ENCODE data around the gene ZIC1. TPM values are rescaled to one million over a fixed set of nuclear protein-coding genes. Genes with fewer than 3 reads are reported as not detected.

The ZIC1 gene
- total RNA-seq, 1 experiment from 2014 or later = not detected

GRCh38 chr3:147407498-147408187 lies 1.5 kb upstream of the ZIC1 start:
- no peak for ATAC-seq
- H2AFZ ChIP-seq (ENCODE audit: low read depth, low read length, poor library complexity, severe bottlenecking) = no peak overlapping the region
- POLR2A ChIA-PET = no interaction called here
- CTCF ChIA-PET = no interaction called here
- H3K4me2 ChIP-seq (ENCODE audit: low read length) = no peak overlapping the region
- H3K27me3 ChIP-seq (ENCODE audit: insufficient read depth, low read length) = no peaks in the 10 kb centered on the region
- TF ChIP-seq POLR2A (IDR thresholded peaks at IDR 0.05; ENCODE audit: borderline replicate concordance, extremely low read depth, insufficient read depth, insufficient read length) (no peak), JUND (IDR thresholded peaks at IDR 0.05) (no peak)
- H3K9ac ChIP-seq (ENCODE audit: low read length) = no peak overlapping the region
- no peaks in the 10 kb centered on the region for H3K4me1 ChIP-seq (ENCODE audit: control insufficient read depth in 1 of 2, insufficient read depth in 2 of 2, low read length in 2 of 2)
- no peaks in the 10 kb centered on the region for H3K9me2 ChIP-seq (ENCODE audit: insufficient read depth)
- RAD21 ChIA-PET (ENCODE audit: low non-redundant PET in 1 of 2, low total read pairs in 2 of 2, uncharacterized antibody in 2 of 2, unreplicated experiment in 2 of 2) = no interaction called here
- H3K4me3 ChIP-seq (replicated peaks in 1 of 2; ENCODE audit: low read depth in 1 of 2, low read length in 2 of 2) = no peak overlapping the region
- H3K9me3 ChIP-seq (ENCODE audit: control insufficient read depth in 1 of 2, insufficient read depth in 1 of 2, low read depth in 1 of 2, low read length in 2 of 2) = no peaks in the 10 kb centered on the region
- DNase-seq (ENCODE audit: low read depth, low spot score) = no peak
- no peak overlapping the region for H3K27ac ChIP-seq (ENCODE audit: low read depth, low read length)
- BruUV-seq (replicated peaks) = no TSS peak
- H4K20me1 ChIP-seq (ENCODE audit: insufficient read depth) = no peaks in the 10 kb centered on the region
- intact Hi-C loops (cut with micrococcal nuclease) = no loop called here
- H3K79me2 ChIP-seq (ENCODE audit: insufficient read depth, low read length) = no peaks in the 10 kb centered on the region
- H3K36me3 ChIP-seq (ENCODE audit: control insufficient read depth in 1 of 2, insufficient read depth in 2 of 2, low read length in 2 of 2) = no peaks in the 10 kb centered on the region

GRCh38 chr3:147408188-147409100 lies 721 bp upstream of the ZIC1 start:
- Histone ChIP-seq H3K27ac (ENCODE audit: low read depth, low read length) (no peak overlapping the region), H3K9me2 (ENCODE audit: insufficient read depth) (no peaks in the 10 kb centered on the region), H3K4me2 (ENCODE audit: low read length) (no peak overlapping the region), H3K79me2 (ENCODE audit: insufficient read depth, low read length) (no peaks in the 10 kb centered on the region), H3K9me3 (ENCODE audit: control insufficient read depth in 1 of 2, insufficient read depth in 1 of 2, low read depth in 1 of 2, low read length in 2 of 2) (no peaks in the 10 kb centered on the region), H3K27me3 (ENCODE audit: insufficient read depth, low read length) (no peaks in the 10 kb centered on the region), H3K9ac (ENCODE audit: low read length) (no peak overlapping the region), H3K4me3 (replicated peaks in 1 of 2; ENCODE audit: low read depth in 1 of 2, low read length in 2 of 2) (no peak overlapping the region), H4K20me1 (ENCODE audit: insufficient read depth) (no peaks in the 10 kb centered on the region), H2AFZ (ENCODE audit: low read depth, low read length, poor library complexity, severe bottlenecking) (no peak overlapping the region), H3K4me1 (ENCODE audit: control insufficient read depth in 1 of 2, insufficient read depth in 2 of 2, low read length in 2 of 2) (no peaks in the 10 kb centered on the region), H3K36me3 (ENCODE audit: control insufficient read depth in 1 of 2, insufficient read depth in 2 of 2, low read length in 2 of 2) (no peaks in the 10 kb centered on the region)
- DNase-seq (ENCODE audit: low read depth, low spot score) (no peak), ATAC-seq (no peak)
- intact Hi-C loops (cut with micrococcal nuclease) = no loop called here
- no TSS peak for BruUV-seq (replicated peaks)
- ChIA-PET POLR2A (no interaction called here), RAD21 (ENCODE audit: low non-redundant PET in 1 of 2, low total read pairs in 2 of 2, uncharacterized antibody in 2 of 2, unreplicated experiment in 2 of 2) (no interaction called here), CTCF (no interaction called here)
- TF ChIP-seq ZFX (IDR thresholded peaks at IDR 0.05) (no peak), CTCF (IDR thresholded peaks at IDR 0.05 in 2 of 3, conservative IDR thresholded peaks at IDR 0.05 in 1 of 3; ENCODE audit: borderline replicate concordance in 1 of 3, insufficient read depth in 1 of 3, low read depth in 2 of 3, low read length in 2 of 3) (no peak), FOSL1 (IDR thresholded peaks at IDR 0.05; ENCODE audit: low read depth) (no peak), TCF7L2 (IDR thresholded peaks at IDR 0.05; ENCODE audit: borderline replicate concordance, extremely low read depth, insufficient read depth, insufficient read length) (no peak), MAX (IDR thresholded peaks at IDR 0.05) (no peak), EGR1 (IDR thresholded peaks at IDR 0.05; ENCODE audit: low read depth) (no peak), EZH2phosphoT487 (IDR thresholded peaks at IDR 0.05; ENCODE audit: borderline replicate concordance) (no peak), ZBTB33 (IDR thresholded peaks at IDR 0.05; ENCODE audit: extremely low read depth, insufficient replicate concordance, low read length) (no peak), EZH2 (IDR thresholded peaks at IDR 0.05) (no peak), POLR2A (IDR thresholded peaks at IDR 0.05; ENCODE audit: borderline replicate concordance, extremely low read depth, insufficient read depth, insufficient read length) (no peak)

Data from HCT116 (cell line).